HT-29 (cell line): Measurements from ENCODE around the gene ZNF235. TPM values are rescaled to one million over a fixed set of nuclear protein-coding genes. Genes with fewer than 3 reads are reported as not detected.
"Not testable (repeated sequence)": the region's sequence is repeated elsewhere in the genome, so short reads cannot be mapped to it uniquely, and the experiment has no call there.

Experiments used
- DNase-seq: peaks from one replicate; pipeline ENCODE4 v3.0.0-alpha.2; 2015; ENCODE audit warnings: low spot score
- small RNA-seq: library from RNA; depleted of rRNA; stranded (forward); fragments of <200 nt; gene quantifications from one replicate; pipeline ENCODE3, GENCODE V24; 2014
- total RNA-seq: library from RNA; depleted of rRNA; stranded (reverse); fragments of >200 nt; shearing (Covaris generic); gene quantifications from 2 replicates; pipeline ENCODE4 v1.2.3, GENCODE V29; 2014; rRNA removed

The ZNF235 gene
- total RNA-seq, 1 experiment from 2014 or later, result 1.0 TPM

- no peak for DNase-seq
Measured at GRCh38 chr19:44255705-44256411, 49.0 kb downstream of the ZNF235 start.

- DNase-seq, result no peak
Measured at GRCh38 chr19:44254496-44254895, 50.3 kb downstream of the ZNF235 start.

- DNase-seq, result not testable (repeated sequence)
Measured at GRCh38 chr19:44253392-44253791, 51.4 kb downstream of the ZNF235 start.

GRCh38 chr19:44252332-44252731, 52.5 kb downstream of the ZNF235 start:
- DNase-seq, result not testable (repeated sequence)

GRCh38 chr19:44236384-44236783, 68.4 kb downstream of the ZNF235 start:
- DNase-seq, result no peak

Small RNA genes lying within 50 kb of the gene (small RNA-seq; reads per million reads assigned to genes)
- not detected for gene NDUFA3P1

Other genes with a start within 250 kb of the ZNF235 start
- gene ZNF284, start 232.9 kb downstream of the ZNF235 start, total RNA-seq, result 0.38 and 0.63 TPM in 2 replicates
- gene ZNF224, start 210.7 kb downstream of the ZNF235 start, total RNA-seq, result 9.7 and 17.3 TPM in 2 replicates
- gene ZNF225, start 191.6 kb downstream of the ZNF235 start, total RNA-seq, result 0.44 and 0.64 TPM in 2 replicates
- gene ZNF234, start 163.5 kb downstream of the ZNF235 start, total RNA-seq, result 2.0 and 4.6 TPM in 2 replicates
- gene ZNF226, start 139.9 kb downstream of the ZNF235 start, total RNA-seq, result 9.0 and 18.4 TPM in 2 replicates
- 8.1 and 10.7 TPM in 2 replicates for gene ZNF227, start 92.5 kb downstream of the ZNF235 start, total RNA-seq
- 0.31 and 0.94 TPM in 2 replicates for gene ZNF233, start 45.1 kb downstream of the ZNF235 start, total RNA-seq
- gene ZNF112, start 51.7 kb upstream of the ZNF235 start, total RNA-seq, result 0.61 and 0.78 TPM in 2 replicates
- gene ZNF285, start 96.6 kb upstream of the ZNF235 start, total RNA-seq, result not detected in 2 replicates
- gene ZNF229, start 143.4 kb upstream of the ZNF235 start, total RNA-seq, result not detected in 2 replicates
- 12.1 and 12.3 TPM in 2 replicates for gene ZNF180, start 195.5 kb upstream of the ZNF235 start, total RNA-seq
- not detected in 2 replicates for gene CEACAM20, start 224.7 kb upstream of the ZNF235 start, total RNA-seq